ENCODE measurements around the gene CTCF.

The CTCF gene

DNA sequence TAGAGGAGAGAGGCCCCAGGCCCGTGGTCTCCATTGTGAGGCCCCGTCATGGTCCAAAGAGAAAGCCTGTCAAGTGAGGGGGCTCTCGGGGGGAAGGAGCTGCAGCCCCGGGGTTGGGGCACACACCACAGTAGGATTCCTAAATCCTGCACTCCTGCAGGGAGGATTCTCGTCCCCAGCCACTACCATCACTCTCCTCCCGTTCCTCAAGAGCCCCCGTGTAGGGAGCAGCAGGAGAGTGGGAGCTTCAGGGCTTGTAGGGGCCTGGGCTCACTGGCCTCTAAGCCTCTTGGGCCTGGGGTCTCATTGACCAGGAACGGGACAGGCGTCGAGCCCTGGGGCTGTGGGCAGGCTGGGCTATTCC lies 105.1 kb downstream of the CTCF start:
- DNase-seq = no peak

DNA sequence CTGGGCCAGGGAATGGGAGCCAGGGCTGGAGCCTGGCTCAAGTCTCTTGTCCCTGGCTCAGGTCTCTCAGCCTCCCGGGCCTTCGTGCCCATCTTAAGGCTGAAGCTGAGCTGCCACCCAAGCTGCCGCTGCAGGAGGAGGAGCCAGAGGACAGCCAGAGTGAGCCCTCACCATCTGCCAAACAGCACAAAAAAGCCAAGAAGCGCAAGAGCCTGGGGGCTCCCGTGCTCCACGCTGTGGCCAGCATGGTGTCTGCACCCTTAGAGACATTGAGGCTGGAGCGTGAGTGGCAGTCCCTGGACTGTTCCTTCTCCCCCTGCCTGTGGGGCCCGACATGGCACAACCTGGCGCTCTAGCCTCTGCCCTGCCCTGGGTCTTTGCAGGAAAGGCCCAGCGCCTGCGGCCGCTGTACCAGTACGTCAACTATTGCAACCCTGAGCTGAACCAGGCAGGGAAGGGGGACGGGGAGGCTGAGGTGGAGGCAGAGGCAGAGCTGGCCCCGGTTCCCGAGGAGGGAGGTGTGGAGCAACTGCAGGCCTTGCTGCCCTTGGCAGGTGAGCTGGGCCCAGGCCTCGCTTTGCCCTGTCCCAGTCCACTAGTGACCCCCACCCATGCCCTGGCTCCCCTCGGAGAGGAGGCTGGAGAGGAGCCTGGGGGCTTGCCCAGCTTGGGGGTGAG lies 105.6 kb downstream of the CTCF start:
- peak; percentile 98 for DNase-seq

DNA sequence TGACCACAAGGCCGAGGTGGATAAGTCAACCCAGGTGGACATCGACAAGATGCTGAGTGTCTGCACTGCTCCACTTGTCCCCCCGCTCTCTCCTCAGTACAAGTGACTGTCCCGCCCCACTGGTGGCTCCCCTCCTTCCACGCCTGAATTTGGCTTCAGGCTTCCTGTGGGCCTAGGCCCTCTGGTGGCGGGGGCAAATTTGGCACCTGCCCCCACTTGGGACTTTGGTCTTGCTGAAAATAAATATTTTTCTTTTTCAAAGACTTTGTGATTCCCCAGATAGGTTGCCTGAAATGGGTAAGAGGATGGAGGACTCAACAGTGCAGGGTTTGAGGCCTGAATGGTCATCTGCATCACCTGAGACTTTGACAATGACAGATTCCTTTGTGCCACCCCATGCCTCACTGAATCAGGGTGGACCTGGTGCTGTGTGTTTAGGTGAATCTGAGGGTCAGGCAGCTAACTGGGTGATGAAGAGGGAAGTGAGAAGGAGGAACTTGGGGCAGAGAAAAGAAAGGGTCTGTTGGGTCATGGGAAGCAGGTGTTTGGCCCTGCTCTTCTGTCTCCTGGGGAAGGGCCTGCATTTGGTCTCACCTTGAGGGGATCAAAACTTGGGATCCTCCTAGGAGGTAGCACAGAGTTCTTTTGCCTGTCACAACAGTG lies 106.3 kb downstream of the CTCF start:
- peak; percentile 50 for DNase-seq

DNA sequence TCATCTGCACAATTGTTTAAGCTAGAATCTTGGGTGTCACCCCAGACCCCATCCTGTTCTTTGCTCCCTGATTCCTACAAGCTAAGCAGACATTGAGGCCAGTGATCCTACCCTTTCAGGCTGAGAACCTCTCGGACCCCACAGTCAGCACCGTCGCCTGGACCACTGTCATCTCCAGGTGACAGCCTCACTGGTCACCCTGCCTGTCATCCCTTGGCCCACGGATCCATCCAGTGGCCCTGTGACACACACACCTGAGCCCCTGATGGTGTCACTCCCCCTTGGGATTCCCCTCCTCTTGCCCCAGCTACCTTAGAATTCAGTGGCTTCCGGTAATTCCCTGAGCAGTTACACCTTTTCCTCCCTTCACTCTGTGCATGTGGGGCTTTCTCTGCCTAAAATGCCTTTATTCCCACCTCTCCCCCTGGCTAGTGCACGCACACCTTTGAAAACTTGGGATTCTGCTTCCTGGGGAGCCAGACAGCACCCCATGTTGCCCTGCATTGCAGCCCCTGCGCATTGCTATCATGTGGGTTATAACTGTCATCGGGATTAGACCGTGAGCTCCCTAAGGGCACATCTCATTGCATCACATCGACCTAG lies 107.3 kb downstream of the CTCF start:
- no peak for DNase-seq

DNA sequence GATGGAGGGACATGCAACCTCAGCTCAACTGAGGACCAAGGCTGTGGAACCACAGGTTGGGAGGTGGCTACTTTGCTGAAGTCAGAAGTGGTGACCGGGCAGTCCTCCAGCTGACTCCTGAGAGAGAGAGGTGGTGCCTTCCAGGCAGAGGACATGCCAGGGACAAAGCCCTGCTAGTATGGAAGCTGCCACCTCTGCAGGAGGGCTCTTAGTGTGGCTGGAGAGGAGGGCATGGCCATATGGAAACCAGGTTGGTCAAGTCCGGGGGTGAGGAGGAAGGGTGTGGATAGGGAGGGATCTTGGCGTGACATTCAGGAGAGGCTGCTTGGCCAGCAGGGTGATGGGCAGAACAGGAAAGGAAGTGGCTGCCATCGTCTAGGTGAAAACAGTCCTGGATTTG lies 110.0 kb downstream of the CTCF start:
- DNase-seq = no peak

DNA sequence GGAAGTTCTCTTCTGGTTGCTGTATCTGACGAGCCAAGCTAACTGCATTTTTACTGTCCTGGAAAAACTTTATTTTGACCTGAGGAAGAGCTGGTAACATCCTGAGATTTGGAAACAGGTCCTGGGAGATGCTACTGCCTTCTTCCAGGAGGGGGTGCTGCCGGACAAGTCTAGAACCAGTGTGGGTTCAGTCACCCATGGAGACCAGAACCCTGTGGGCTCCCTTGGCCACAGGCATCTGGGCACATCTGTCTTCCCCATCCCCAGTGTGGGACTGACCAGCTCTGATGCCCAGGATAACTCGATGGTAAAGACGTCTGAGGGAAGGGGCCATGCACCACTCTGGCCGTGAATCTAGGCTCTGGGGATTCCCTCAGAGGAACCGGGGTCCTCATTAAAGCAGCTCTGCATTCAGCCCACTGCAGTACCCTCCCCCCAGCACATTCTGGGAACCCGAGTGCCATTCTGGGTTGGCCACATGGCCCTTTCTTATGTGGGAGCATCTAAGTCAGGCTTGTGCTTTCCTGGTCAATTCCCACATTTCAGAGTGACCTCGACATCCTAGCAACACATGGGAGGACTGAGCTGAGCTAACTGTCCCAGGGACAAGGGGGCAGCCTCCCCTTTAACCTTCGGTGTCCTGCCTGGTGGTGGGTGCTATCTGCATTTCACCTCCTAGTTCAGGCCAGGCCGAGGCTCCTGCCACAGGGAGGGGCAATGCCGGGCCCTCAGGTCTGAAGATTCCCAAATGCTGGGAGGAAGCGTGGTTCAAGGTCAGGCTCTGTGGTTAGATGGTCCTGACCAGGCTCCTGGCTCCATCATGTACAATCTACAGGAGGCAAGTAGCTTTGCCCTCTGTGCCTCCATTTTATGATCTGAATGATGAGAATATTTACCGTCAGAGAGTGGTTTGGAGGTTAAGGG lies 110.7 kb downstream of the CTCF start:
- peak; percentile 85 for DNase-seq

DNA sequence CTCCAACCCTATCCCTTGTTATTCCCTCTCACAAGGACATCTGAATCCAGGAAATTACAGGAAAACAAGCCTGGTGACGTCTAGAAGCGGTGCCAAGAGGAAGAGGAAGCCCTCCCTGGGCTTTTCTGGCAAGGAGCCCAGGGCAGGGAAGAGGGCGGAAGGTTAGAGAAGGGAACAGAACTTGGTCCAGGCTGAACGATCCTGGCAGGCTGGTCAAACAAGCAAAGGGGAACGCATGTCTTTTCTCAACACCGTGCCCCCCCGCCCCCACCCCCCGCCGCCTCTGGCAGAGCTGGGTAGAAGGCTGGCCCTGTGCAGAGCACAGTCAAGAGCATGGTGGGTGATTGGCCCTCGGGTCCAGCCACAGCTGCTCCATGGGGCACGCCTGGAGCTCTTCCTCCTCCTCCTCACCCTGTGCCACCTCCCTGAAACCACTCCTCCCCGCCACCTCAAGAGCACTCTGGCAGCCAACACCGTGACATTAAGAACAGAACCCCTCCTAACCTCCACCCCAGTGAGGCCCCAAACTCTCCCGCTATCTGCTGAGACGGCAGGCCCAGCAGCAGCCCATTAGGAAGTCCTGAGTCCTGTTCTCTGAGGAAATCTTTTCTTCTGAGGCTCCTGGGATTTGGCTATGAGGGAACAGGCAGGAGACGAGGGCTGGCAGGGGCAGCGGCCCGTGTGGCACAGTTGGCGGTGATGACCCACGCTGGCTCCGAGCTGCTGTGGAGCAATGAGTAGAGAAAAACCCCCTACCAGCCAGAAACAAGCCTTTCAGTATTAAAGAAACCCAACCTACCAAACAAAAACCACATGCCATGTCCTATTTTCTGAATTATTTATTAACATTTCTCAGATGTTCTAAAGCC lies 111.6 kb downstream of the CTCF start:
- peak; percentile 79 for DNase-seq

DNA sequence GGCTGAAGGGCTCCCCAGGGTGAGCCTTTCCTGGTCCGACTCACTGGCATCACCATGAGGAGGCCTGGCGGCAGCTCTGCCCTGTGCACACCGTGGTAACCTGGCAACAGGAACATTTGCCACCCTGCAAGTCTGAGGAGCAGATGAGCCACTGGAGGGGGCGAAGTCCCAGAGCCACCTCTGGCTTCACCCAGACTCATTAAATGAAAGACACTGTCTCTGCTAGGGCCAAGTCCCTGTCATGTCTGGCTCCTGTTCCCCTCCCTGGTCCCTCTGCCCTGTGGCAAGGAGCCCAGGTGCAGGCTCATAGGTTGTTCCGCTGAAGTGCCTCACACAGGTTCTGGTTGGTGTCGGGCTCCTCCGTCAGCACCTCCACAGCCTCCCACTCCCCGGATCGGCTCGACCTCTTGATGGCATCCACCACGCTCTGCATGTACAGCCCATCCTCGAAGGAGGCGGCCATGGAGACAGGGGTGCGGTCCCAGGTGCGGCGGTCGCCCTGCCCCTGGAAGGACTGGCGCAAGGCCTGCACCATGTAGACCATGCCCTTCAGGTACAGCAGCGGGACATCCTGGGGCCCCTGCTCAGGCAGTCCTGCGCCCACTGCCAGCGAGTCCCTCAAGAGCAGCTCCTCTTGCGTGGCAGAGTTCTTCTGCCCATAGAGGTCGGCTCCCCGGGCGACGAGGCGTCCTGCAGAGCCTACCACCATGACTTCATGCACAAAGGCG lies 112.7 kb downstream of the CTCF start:
- DNase-seq = no peak

DNA sequence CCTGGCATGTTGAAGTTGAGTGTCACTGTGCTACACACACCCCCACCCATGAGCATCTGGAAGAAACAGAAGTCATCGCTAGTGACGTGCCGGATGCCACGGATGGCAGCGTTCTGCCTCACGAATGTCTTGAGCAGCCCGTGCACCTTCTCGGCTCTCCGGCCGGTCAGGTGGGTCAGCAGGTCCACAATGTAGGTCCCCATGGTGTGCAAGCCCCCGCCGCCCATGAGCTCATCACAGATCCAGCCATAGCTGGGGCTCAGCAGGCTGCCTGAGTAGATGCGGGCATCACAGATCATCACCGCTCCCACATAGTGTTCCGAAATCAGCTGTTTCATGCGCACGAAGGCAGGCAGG lies 113.2 kb downstream of the CTCF start:
- DNase-seq = no peak

DNA sequence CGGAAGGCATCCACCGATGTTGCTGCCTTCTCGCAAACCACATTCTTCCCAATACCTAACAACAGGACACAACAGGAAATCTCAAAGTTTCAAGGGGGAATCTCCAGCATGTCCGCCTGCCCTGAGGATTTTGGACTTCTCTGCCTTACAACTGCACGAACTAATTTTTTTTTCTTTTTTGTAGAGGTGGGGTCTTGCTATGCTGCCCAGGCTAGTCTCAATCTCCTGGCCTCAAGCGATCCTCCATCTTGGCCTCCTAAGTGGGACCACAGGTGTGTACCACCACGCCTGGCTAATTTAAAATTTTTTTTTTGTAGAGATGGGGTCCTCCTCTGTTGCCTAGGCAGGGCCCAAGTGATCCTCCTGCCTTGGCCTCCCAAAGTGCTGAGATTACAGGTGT lies 113.7 kb downstream of the CTCF start:
- DNase-seq = no peak

DNA sequence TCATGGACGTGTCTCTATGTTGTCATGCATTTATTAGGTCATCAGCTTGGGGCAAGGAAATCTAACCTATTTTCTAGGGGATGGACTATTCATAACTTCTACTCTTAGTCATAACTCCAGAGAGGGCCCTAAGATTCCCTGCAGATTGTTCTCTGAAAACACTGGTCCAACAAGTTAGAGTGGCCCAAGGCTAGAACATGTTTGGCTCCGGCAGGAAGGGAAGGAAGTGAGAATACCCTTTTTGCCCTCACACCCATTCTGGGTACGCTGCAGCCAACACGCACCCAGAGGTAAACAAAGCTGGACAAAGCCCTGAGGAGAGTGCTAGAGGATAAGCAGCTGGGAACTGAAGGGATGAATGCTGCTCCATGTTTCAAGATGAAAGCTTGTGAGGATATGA lies 114.2 kb downstream of the CTCF start:
- no peak for DNase-seq

DNA sequence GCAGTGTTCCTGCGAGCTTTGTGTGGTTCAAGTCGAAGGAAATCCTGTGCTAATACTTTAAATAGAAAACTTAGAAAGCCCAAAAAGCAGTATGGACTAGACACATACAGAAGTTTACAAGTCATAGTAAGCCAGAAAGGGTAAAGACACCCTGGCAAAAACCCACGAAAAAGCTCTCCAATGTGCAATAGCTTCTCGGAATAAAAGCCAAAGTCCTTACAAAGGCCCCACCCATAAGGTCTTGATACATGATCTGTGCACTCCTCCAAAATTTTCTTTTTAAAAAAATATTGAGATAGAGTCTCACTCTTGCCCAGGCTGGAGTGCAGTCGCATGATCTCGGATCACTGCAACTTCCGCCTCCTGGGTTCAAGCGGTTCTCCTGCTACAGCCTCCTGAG lies 114.6 kb downstream of the CTCF start:
- no peak for DNase-seq

DNA sequence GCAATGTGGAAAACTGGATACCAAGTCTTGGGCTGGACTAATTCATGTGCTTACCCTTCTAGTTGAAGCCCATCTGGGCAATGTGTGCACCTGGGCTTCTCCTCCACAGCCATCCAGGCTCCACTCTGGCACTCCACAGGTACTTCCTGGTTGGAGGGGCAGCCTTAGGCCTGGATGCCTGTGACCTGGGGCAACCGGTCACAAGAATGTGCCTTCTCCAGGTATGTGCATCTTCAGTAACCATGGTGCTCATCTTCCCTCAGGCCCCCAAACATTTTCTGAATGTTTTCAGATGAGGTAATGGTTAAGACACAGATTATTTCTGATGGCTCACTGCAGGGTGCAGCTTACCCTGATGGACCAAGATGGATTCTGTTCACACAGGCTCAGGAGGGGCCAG lies 115.4 kb downstream of the CTCF start:
- DNase-seq = no peak

DNA sequence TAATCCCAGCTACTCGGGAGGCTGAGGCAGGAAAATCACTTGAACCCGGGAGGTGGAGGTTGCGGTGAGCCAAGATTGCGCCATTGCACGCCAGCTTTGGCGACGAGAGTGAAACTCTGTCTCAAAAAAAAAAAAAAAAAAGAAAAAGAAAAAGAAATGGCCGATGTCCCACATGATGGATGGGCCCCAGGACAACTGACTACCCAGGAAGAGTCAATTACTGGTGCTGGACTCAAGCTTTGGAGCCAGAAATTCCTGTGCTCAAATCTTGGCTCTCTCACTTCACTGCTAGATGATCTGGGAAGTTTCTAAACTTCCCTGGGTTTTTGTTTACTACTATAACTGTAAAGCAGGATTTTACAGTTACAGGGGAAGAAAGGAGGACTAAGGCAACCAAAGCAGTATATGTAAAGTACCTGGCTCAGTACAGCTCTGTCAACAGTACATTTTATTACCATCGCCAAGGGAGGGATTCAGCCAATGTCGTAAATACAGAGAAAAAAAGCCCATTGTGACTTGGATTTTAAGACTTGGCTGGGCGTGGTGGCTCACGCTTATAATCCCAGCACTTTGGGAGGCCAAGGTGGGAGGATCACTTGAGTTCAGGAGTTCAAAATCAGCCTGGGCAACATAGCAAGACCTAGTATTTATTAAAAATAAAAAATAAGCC lies 116.2 kb downstream of the CTCF start:
- no peak for DNase-seq

DNA sequence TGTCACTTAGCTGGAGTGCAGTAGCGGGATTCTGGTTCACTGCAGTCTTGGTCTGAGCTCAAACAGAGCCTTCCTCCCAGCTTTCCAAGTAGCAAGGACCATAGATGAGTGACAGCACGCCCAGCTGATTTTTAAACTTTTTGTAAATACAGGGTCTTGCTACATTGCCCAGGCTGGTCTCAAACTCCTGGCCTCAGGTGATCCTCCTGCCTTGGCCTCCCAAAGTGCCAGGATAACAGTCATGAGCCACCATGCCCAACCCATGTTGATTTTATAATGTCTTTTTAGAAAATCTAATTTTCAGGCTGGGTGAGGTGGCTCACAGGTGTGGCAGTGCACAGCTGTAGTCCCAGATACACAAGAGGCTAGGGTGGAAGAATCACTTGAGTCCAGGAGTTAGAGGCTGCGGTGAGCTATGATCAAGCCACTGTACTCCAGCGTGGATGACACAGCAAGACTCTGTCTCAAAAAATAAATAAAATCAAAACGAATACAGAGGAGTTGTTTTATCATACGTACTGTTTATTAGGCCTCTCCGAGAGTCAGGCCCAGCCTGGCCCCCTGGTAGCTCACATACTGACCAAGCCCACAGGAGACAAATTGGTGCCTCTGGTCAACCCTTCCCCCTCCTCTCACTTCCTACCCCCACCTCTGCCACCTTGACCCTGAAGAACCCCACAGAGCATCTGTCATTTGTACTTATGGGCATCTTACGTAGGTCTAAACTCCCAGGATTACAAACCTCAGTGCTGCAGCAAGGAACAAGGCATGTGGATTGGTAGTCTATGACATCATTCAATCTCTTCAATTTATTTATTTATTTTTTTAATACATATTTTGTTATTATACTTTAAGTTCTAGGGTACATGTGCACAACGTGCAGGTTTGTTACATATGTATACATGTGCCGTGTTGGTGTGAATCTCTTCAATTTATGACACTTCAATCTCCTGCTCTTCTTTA lies 117.9 kb downstream of the CTCF start:
- DNase-seq = no peak

DNA sequence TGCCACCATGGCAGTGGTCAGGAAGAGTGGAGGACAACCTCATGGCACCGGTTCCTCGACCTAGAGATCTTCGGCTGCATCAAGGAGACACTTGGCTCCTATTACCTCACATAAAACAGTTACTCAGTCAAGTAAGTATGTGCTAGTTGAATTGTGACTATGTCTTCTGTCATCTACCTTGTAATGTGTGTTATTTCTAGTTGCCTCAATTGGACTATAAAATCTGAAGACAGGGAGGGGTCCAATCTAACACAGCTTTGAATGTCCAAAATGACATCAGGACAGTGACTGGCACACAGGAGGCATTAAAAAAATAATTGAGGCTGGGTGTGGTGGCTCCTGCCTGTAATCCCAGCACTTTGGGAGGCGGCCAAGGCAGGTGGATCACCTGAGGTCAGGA lies 121.4 kb downstream of the CTCF start:
- no peak for DNase-seq

DNA sequence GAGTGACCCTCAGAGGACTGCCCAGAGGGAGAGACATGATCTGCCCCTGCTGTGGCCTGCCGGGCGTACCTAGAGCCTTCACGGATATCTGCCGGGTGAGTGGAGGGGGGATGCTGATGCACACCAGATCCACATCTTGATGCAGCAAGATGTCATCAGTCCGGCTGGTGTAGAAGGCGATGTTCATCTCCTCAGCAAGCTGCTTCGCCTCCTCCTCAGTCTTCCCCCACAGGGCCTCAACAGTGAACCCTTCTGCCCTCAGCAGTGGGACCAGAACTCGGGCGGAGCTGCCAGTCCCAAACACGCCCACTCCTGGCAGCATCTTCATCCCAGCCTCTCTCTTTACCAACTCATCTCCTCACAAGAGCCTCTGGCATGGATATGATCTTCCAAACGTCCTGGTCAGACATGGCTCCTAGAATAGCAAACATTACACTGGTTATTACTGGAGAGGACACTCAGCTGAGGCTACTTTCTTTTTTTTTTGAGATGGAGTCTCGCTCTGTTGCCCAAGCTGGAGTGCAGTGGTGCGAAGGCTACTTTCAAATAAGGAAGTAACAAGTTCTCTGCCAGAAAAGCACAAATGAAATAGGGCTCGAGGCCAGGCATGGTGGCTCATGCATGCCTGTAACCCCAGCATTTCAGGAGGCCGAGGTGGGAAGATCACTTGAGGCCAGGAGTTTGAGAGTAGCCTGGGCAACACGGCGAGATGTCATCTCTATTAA lies 123.2 kb downstream of the CTCF start:
- DNase-seq = no peak
